Middle frontal gyrus (tissue), 1 donor: ENCODE data around the gene KRT6B.
"Not testable (repeated sequence)": the region's sequence is repeated elsewhere in the genome, so short reads cannot be mapped to it uniquely, and the experiment has no call there.

ENCODE experiments used
- DNase-seq: peaks from one replicate; pipeline ENCODE4 v3.0.0-alpha.2; 2015; ENCODE audit warnings: low spot score; ENCODE audit errors: extremely low spot score

The KRT6B gene

GRCh38 chr12:52469853-52470252, 17.9 kb upstream of the KRT6B start:
- no peak for DNase-seq

GRCh38 chr12:52464897-52465296, 13.0 kb upstream of the KRT6B start:
- no peak for DNase-seq

GRCh38 chr12:52461693-52462092, 9.7 kb upstream of the KRT6B start:
- DNase-seq = no peak

- no peak for DNase-seq
Measured at GRCh38 chr12:52458861-52459260, 6.9 kb upstream of the KRT6B start.

- DNase-seq = no peak
Measured at GRCh38 chr12:52455821-52456220, 3.9 kb upstream of the KRT6B start.

GRCh38 chr12:52454411-52455201, 2.7 kb upstream of the KRT6B start:
- no peak for DNase-seq

- DNase-seq = no peak
Measured at GRCh38 chr12:52448228-52448627, 3.7 kb downstream of the KRT6B start.

- not testable (repeated sequence) for DNase-seq
Measured at GRCh38 chr12:52447196-52447595, 4.8 kb downstream of the KRT6B start.

GRCh38 chr12:52446367-52447045, 5.4 kb downstream of the KRT6B start:
- no peak for DNase-seq

- DNase-seq = no peak
Measured at GRCh38 chr12:52445876-52446275, 6.1 kb downstream of the KRT6B start.

- no peak for DNase-seq
Measured at GRCh38 chr12:52444647-52445595, 7.0 kb downstream of the KRT6B start.

- no peak for DNase-seq
Measured at GRCh38 chr12:52443966-52444365, 8.0 kb downstream of the KRT6B start.

GRCh38 chr12:52442600-52443061, 9.3 kb downstream of the KRT6B start:
- DNase-seq = no peak

GRCh38 chr12:52441320-52441911, 10.5 kb downstream of the KRT6B start:
- no peak for DNase-seq

- no peak for DNase-seq
Measured at GRCh38 chr12:52440821-52441319, 11.1 kb downstream of the KRT6B start.

- DNase-seq = no peak
Measured at GRCh38 chr12:52439845-52440244, 12.1 kb downstream of the KRT6B start.

GRCh38 chr12:52439420-52439819, 12.5 kb downstream of the KRT6B start:
- no peak for DNase-seq

GRCh38 chr12:52438305-52439301, 13.3 kb downstream of the KRT6B start:
- no peak for DNase-seq

GRCh38 chr12:52437508-52437907, 14.4 kb downstream of the KRT6B start:
- DNase-seq = no peak
